ENCODE data around the gene MEFV.

The MEFV gene

GRCh38 chr16:3249020-3249419 lies 7.4 kb downstream of the MEFV start:
- CTCF ChIA-PET, result no interaction called here
- no peak for DNase-seq (ENCODE audit: extremely low spot score)
- POLR2A ChIA-PET, result interaction anchor here (1.3 kb wide), 1 partner anchor 34 kb away, joined by 5 read pairs; the partner anchor contains the start of gene ZNF263
- no peak for TF ChIP-seq HDGF (IDR thresholded peaks at IDR 0.05; ENCODE audit: borderline replicate concordance)

GRCh38 chr16:3248596-3248995 lies 7.8 kb downstream of the MEFV start:
- TF ChIP-seq PKNOX1 (IDR thresholded peaks at IDR 0.05), result no peak
- TF ChIP-seq SUZ12 (IDR thresholded peaks at IDR 0.05), result no peak
- no peak for DNase-seq (ENCODE audit: extremely low spot score)
- POLR2A ChIA-PET, result interaction anchor here (1.3 kb wide), 1 partner anchor 34 kb away, joined by 5 read pairs; the partner anchor contains the start of gene ZNF263
- CTCF ChIA-PET, result no interaction called here

GRCh38 chr16:3246876-3247275 lies 9.6 kb downstream of the MEFV start:
- ChIA-PET POLR2A (no interaction called here), CTCF (interaction anchor here (1.3 kb wide), 1 partner anchor 13 kb away, joined by 5 read pairs; no protein-coding TSS in a partner anchor)
- TF ChIP-seq L3MBTL2 (conservative IDR thresholded peaks at IDR 0.05), result no peak
- TF ChIP-seq SP1 (IDR thresholded peaks at IDR 0.05), result no peak
- no peak for TF ChIP-seq FOXK2 (IDR thresholded peaks at IDR 0.05)
- TF ChIP-seq PKNOX1 (IDR thresholded peaks at IDR 0.05), result no peak
- no peak for TF ChIP-seq HDGF (IDR thresholded peaks at IDR 0.05; ENCODE audit: borderline replicate concordance)
- no peak for TF ChIP-seq ZNF384 (IDR thresholded peaks at IDR 0.05)
- no peak for TF ChIP-seq TARDBP (IDR thresholded peaks at IDR 0.05)
- TF ChIP-seq ELF4 (IDR thresholded peaks at IDR 0.05), result no peak
- TF ChIP-seq ARNT (IDR thresholded peaks at IDR 0.05), result no peak
- no peak for TF ChIP-seq CTBP1 (IDR thresholded peaks at IDR 0.05; ENCODE audit: borderline replicate concordance)
- no peak for TF ChIP-seq FOXM1 (IDR thresholded peaks at IDR 0.05; ENCODE audit: borderline replicate concordance)
- TF ChIP-seq BHLHE40 (IDR thresholded peaks at IDR 0.05; ENCODE audit: borderline replicate concordance), result no peak
- no peak for TF ChIP-seq NFRKB (IDR thresholded peaks at IDR 0.05)
- TF ChIP-seq SUZ12 (IDR thresholded peaks at IDR 0.05), result no peak
- TF ChIP-seq FOXA1 (IDR thresholded peaks at IDR 0.05), result no peak
- TF ChIP-seq LEF1 (IDR thresholded peaks at IDR 0.05; ENCODE audit: borderline replicate concordance), result no peak
- no peak for DNase-seq (ENCODE audit: extremely low spot score)

- TF ChIP-seq CTBP1 (IDR thresholded peaks at IDR 0.05; ENCODE audit: borderline replicate concordance) (no peak), L3MBTL2 (conservative IDR thresholded peaks at IDR 0.05) (no peak), BHLHE40 (IDR thresholded peaks at IDR 0.05; ENCODE audit: borderline replicate concordance) (no peak), ELF4 (IDR thresholded peaks at IDR 0.05) (no peak), ARNT (IDR thresholded peaks at IDR 0.05) (no peak), FOXM1 (IDR thresholded peaks at IDR 0.05; ENCODE audit: borderline replicate concordance) (no peak), NFRKB (IDR thresholded peaks at IDR 0.05) (no peak), SP1 (IDR thresholded peaks at IDR 0.05) (no peak), HDGF (IDR thresholded peaks at IDR 0.05; ENCODE audit: borderline replicate concordance) (no peak), SUZ12 (IDR thresholded peaks at IDR 0.05) (no peak), TARDBP (IDR thresholded peaks at IDR 0.05) (no peak), FOXA1 (IDR thresholded peaks at IDR 0.05) (no peak)
- ChIA-PET POLR2A (no interaction called here), CTCF (interaction anchor here (1.3 kb wide), 1 partner anchor 14 kb away, joined by 5 read pairs; no protein-coding TSS in a partner anchor)
- no peak for DNase-seq (ENCODE audit: extremely low spot score)
These were observed 10.4 kb downstream of the MEFV start for GRCh38 chr16:3246002-3246401.

- no peak for DNase-seq (ENCODE audit: extremely low spot score)
- TF ChIP-seq TARDBP (IDR thresholded peaks at IDR 0.05) (no peak), SUZ12 (IDR thresholded peaks at IDR 0.05) (no peak), ZNF384 (IDR thresholded peaks at IDR 0.05) (no peak), PKNOX1 (IDR thresholded peaks at IDR 0.05) (no peak), FOXM1 (IDR thresholded peaks at IDR 0.05; ENCODE audit: borderline replicate concordance) (no peak), LEF1 (IDR thresholded peaks at IDR 0.05; ENCODE audit: borderline replicate concordance) (no peak), L3MBTL2 (conservative IDR thresholded peaks at IDR 0.05) (no peak), BHLHE40 (IDR thresholded peaks at IDR 0.05; ENCODE audit: borderline replicate concordance) (no peak), SP1 (IDR thresholded peaks at IDR 0.05) (no peak), ARNT (IDR thresholded peaks at IDR 0.05) (no peak), FOXK2 (IDR thresholded peaks at IDR 0.05) (no peak), ELF4 (IDR thresholded peaks at IDR 0.05) (no peak)
- ChIA-PET CTCF (no interaction called here), POLR2A (no interaction called here)
These were observed 12.6 kb downstream of the MEFV start for GRCh38 chr16:3243882-3244281.

- CTCF ChIA-PET, result no interaction called here
- no peak for DNase-seq (ENCODE audit: extremely low spot score)
- POLR2A ChIA-PET, result no interaction called here
- TF ChIP-seq FOXK2 (IDR thresholded peaks at IDR 0.05) (no peak), BHLHE40 (IDR thresholded peaks at IDR 0.05; ENCODE audit: borderline replicate concordance) (no peak), TARDBP (IDR thresholded peaks at IDR 0.05) (no peak), SUZ12 (IDR thresholded peaks at IDR 0.05) (no peak), ZNF384 (IDR thresholded peaks at IDR 0.05) (no peak), SP1 (IDR thresholded peaks at IDR 0.05) (no peak), NFRKB (IDR thresholded peaks at IDR 0.05) (no peak), LEF1 (IDR thresholded peaks at IDR 0.05; ENCODE audit: borderline replicate concordance) (no peak), FOXM1 (IDR thresholded peaks at IDR 0.05; ENCODE audit: borderline replicate concordance) (no peak), L3MBTL2 (conservative IDR thresholded peaks at IDR 0.05) (no peak), PKNOX1 (IDR thresholded peaks at IDR 0.05) (no peak), ARNT (IDR thresholded peaks at IDR 0.05) (no peak), CTBP1 (IDR thresholded peaks at IDR 0.05; ENCODE audit: borderline replicate concordance) (no peak), FOXA1 (IDR thresholded peaks at IDR 0.05) (no peak), HDGF (IDR thresholded peaks at IDR 0.05; ENCODE audit: borderline replicate concordance) (no peak), ELF4 (IDR thresholded peaks at IDR 0.05) (no peak)
These were observed 13.7 kb downstream of the MEFV start for GRCh38 chr16:3242709-3243108.

Measured in HEK293T (cell line).